Stimulated activated CD4-positive, alpha-beta T cell treated with anti-CD3 and anti-CD28 coated beads, Interleukin-2, amount 100 ng/mL, for 4 hours (primary cell): Measurements from ENCODE around the gene CAPN10.
"Not testable (repeated sequence)": the region's sequence is repeated elsewhere in the genome, so short reads cannot be mapped to it uniquely, and the experiment has no call there.

Source experiments
- DNase-seq: peaks from one replicate; pipeline ENCODE4 v3.0.0-alpha.2; 2020; ENCODE audit warnings: low read depth

The CAPN10 gene, protein sequence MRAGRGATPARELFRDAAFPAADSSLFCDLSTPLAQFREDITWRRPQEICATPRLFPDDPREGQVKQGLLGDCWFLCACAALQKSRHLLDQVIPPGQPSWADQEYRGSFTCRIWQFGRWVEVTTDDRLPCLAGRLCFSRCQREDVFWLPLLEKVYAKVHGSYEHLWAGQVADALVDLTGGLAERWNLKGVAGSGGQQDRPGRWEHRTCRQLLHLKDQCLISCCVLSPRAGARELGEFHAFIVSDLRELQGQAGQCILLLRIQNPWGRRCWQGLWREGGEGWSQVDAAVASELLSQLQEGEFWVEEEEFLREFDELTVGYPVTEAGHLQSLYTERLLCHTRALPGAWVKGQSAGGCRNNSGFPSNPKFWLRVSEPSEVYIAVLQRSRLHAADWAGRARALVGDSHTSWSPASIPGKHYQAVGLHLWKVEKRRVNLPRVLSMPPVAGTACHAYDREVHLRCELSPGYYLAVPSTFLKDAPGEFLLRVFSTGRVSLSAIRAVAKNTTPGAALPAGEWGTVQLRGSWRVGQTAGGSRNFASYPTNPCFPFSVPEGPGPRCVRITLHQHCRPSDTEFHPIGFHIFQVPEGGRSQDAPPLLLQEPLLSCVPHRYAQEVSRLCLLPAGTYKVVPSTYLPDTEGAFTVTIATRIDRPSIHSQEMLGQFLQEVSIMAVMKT

DNA sequence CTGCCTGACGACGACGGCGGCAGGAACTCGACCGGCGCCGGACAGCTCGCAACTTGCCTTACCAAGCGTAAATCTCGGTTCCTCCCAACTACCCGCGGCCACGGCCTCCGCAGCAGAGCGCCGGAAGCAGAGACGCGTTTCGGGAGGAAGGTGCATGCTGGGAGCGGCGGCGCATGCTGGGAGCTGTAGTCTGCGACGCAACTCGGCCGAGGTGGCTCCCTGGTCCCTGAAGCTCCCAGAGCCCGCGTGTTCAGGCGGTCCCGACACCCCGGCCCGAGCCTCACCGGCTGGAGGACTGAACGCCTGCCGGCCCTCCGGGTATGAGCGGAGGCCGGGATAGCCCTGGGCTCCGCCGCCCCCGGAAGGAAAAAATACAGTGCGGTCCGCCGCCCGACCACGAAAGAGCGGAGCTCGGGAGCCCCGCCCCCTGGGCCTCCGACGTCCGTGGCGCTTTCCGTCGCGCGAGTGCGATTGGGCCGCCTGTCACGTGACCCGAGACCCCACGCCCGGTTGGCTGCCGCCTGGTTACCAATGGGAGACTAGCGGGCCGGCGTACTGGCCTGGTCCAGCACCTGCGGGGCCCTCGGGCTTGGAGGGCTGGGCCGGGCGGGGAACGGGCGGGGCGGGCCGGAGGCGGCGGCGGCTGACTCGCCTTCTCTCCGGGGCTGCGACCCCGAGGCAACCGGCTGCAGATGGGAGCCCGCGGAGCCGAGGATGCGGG, at the start of gene CAPN10:
CAPN10 (plus strand) TSS at position 537 of the 721 bp plus-strand sequence; CDS start at position 715, 178 bp downstream.
- DNase-seq: peak; percentile 95

DNA sequence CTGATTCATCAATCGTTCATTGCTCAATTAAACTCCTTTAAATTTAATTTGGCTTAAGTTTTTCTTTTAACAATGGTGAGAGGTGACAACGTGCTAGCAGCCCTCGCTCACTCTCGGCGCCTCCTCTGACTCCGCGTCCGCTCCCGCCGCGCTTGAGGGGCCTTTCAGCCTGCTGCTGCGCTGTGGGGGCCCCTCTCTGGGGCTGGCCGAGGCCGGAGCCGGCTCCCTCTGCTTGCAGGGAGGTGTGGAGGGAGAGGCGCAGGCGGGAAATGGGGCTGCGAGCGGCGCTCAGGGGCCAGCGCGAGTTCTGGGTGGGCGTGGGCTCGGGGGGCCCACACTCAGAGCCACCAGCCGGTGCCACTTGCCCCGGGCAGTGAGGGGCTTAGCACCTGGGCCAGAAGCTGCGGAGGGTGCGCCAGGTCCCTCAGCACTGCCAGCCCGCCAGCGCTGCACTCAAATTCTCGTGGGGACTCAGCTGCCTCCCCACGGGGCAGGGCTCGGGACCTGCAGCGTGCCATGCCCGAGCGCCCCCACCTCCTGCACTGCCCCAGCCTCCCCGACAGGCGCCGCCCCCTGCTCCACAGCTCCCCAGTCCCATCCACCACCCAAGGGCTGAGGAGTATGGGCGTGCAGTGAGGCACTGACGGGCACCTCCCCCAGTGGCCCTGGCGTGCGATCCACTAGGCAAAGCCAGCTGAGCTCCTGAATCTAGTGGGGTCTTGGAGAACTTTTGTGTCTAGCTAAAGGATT, 48.3 kb upstream of the CAPN10 start:
- DNase-seq: no peak

DNA sequence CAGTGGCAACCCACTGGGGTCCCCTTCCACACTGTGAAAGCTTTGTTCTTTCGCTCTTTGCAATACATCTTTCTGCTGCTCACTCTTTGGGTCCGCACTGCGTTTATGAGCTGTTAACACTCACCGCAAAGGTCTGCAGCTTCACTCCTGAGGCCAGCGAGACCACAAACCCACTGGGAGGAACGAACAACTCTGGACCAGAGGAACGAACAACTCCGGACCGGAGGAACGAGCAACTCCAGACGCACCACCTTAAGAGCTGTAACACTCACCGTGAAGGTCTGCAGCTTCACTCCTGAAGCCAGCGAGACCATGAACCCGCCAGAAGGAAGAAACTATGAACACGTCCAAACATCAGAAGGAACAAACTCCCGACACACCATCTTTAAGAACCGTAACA, 47.4 kb upstream of the CAPN10 start:
- DNase-seq: not testable (repeated sequence)

DNA sequence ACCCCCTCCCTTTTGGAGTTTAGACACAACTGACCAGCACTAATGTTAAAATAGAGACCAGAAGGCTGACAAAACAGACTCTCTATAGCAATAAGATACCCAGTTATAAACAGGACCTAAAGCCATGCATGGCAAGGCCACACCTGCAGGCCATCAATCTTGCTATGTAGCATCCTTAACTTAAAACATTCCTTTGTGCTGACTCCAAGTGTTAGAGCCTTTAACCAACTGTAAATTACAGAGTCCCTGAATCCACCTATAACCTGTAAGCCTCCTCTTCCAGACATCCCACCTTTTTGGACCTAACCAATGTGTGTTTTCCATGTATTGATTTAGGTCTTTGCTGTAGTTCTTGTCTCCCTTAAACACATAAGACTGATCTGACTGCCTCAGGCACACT, 46.6 kb upstream of the CAPN10 start:
- DNase-seq: no peak

DNA sequence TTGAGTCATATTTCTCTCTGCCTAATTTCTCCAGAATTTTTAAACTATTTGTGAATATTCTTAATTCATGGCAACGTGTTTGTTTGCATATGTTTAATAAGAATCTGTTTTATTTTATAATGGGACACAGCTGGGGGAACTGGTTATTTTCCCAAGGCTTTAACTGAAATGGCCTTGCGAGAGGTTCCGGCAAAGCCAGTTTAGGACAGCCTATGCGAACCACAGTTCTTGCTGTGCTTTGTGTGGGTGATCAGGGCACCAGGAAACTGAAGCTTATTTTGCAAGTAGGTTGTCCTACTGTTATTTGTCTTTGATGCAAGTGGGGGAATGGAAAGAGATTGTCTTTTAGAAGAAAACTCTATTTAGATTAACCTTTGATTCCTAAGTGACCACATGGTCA, 35.2 kb upstream of the CAPN10 start:
- no peak for DNase-seq

DNA sequence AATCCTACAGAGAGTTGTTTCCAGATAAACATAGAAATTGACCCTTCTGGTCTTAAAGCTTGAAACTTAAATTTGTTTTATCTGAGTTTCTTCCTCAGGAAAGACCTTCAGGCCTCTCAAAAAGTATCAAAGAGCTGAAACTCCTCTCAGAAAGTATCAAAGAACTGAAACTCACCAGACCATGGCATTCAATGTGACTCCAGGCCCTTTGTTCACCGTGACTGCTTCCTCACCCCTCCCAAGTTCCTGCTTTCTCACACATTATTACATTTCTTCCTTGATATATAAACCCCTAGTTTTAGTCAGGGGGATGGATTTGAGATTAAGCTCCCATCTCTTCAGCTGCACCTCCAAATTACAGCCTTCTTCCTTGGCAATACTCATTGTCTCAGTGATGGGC, 34.7 kb upstream of the CAPN10 start:
- DNase-seq: no peak

DNA sequence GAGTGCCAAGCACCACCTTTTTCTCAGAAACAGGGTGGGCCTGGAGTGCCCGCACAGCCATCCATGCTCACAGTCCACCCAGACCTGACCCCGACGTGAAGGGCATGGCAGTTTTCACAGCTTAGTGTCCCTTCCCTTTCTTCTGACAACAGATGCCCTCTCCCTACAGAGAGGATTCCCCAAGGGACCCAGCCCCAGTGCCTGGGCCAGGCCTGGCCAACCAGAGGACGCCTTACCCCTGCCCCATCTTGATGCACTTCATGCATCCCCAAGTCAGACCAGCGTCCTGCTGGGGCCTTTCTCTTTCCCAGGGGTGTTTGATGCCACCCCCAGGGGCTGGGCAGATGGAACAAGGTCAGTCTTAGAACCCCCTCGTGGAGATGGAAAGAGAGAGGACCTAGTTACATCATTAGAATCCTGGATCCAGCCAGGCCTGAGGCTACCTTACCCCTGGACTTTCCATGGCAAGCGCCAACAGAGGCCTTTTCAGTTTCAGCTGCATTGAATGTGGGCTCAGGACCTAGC, 32.5 kb upstream of the CAPN10 start:
- no peak for DNase-seq

DNA sequence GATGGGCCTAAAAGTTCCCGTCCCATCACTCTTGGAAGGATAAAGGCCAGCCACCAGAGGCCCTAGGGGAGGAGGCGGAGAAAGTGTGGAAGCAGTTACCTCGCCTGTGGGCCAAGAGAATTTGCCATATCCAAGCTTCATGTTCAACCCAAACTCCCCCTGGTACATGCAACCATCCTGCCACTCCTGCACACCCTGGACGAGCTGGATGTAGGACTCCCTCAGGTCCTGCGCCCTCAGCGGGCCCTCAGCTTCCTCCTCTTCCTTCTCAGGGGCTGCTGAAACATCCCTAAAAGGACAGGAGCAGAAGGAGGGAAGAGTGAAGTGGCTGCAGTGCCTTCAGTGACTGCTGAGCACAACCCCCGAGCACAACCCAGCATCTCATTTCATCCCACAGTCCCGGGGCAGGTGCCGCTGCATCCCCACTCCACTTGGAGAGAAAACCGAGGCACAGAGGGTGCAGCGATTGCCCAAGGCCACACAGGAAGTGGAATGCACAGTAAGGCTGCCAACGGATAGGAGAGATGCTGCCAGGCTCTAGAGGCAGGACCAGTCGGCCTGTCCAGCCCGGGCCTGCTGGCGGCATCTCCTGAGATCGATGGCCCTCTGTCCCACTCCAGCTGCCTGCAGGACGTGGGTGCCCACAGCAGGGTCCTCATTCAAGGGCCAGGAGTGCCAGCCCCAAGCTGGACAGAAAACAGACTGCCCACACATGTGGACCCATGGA, 31.6 kb upstream of the CAPN10 start:
- DNase-seq: no peak

DNA sequence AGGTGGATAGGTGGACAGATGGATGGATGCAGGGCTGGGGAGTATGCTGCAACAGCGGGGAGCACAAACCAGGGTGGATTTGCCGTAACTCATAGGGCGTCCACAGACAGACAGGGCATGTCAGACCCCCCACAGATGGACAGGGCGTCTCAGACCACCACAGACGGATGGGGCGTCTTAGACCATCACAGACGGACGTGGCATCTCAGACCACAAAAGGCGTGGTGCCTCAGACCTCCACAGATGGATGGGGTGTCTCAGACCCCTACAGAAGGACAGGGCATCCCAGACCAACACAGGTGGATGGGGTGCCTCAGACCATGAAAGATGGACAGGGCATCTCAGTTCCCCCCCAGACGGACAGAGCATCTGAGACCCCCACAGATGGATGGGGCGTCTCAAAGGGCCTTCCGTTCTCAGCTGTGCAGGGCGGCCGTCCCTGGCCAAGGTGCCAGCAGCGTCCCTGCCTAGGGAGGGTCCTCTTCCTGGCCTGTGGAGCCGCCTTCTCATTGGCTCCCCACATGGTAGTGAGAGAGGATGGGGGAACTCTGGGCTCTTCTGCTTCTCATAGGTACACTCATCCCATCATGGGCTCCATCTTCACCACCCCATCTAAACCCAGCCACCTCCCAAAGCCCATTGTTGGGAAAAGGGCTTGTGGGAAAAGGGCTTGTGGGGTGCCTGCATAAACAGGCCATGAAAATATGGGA, 30.8 kb upstream of the CAPN10 start:
- DNase-seq: no peak

DNA sequence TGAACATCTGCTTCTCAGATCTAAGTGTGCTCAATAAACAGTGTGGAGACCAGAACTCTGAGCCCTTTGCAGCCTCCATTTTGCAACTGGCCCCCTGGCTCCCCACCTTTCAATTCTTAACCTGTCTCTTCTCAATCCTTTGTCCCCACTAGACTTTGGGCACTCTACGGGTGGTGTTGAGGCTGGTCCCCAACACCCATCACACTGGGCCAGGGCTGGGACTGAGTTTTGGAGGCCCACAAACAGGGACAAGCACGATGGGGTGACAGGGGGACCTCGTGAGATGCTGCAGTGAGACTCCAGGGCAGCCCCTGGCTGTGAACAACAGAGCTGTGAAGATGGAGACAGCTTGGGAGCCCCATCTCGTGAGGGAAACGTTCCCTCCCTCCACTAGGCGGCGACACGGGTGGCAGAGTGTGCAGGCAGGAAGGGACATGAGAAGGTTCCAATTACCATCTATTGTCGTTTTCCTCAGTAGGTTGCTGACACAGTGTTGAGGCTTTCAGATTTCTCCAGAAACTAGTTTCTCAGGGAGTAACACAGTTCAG, 29.9 kb upstream of the CAPN10 start:
- peak; percentile 59 for DNase-seq

DNA sequence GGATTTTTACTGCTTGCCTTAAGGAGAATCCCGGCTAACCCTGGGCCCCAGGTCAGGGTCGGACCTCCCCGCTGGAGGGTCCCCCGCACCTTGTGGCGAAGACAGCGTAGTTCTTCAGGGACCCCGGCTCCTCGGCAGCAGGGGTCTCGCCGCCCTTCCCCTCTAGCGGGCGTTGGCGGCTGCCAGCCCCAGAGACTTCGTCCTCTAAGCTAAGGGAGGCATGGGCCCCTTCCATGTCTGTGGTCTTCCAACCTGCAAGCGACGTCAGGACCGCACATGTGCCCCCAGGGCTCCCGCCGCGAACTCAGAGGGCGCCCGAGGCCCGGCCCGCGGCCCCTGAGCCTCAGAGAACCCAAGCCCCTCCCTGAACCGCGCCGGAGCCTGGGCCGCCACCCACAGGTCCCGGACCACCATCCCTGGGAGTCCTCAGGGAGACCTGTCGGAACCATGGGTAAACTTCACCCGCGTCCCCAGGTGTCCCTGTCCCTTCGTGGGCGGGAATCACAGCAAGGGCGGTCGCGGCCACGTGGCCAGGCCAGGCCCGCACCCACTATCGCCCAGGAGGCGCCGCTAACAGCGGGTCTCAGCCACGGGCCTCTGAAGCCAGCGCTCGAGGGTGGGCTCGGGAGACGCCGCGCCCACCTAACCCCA, 29.3 kb upstream of the CAPN10 start:
- no peak for DNase-seq

DNA sequence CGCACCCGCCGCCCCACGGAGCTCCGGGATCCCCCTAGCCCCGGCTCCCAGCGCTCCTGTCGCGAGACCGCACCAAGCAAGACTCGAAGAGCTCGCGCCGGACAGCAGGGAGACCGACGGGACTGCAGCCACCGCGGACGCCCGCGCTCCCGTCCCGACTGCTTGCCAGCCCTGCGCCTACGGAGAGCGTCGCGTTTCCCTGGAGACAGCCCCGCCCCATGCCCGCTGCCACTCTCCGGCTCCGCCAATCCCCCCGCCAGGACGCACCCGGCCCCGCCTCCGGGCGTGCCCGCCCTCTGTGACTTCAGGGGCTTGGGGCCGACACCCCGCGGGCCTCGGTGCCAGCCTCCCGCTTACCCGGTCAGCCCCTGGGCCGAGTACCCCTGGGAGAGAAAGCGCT, 28.7 kb upstream of the CAPN10 start, which contains the start of gene ANKMY1:
ANKMY1 (minus strand) TSS at position 181 of the 400 bp plus-strand sequence. CDS start 653 bp downstream, outside the sequence.
- peak; percentile 57 for DNase-seq

DNA sequence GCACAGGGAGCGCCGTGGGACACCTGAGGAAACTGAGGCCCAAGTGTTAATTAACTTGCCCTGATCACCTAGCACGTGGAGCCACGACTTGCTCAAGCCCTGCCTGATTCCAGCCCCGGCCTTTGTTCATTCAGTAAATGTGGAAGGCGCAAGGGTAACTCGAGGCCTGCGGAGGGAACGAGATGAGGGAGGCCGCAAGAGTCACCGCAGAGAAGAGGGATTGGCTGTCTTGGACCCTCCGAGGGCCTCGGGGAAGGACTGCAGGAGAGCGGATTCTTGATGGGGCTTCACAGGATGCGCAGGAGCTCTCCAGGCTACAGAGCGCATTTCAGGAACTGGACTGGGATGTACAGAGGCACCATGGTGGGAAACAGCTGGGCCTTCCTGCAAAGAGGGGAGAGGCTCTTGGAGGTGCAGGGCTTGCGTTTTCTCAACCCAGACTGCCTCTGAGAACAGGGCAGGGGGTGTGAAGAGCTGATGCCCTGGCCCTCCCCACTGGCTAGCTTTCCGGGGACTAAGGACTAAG, 28.2 kb upstream of the CAPN10 start:
- DNase-seq: no peak

DNA sequence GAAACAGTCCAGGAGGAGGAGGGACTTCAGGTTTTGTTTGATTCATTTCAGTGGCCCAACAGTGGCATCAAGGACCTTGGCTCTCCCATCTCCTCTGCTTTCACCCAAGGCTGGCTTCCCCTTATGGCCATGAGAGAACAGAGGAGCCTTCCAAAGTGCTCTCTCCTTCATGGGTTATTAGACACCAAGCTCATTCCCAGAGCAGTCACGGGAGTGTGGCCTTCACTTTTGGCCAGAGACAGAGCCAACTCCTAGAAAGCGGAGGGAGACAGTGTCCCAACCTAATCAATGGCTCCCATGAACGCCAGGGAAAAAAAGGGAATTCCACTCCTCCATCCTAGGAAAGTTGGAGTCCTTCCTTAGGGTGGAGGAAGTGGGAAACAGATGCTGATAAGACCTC, 27.2 kb upstream of the CAPN10 start:
- no peak for DNase-seq

DNA sequence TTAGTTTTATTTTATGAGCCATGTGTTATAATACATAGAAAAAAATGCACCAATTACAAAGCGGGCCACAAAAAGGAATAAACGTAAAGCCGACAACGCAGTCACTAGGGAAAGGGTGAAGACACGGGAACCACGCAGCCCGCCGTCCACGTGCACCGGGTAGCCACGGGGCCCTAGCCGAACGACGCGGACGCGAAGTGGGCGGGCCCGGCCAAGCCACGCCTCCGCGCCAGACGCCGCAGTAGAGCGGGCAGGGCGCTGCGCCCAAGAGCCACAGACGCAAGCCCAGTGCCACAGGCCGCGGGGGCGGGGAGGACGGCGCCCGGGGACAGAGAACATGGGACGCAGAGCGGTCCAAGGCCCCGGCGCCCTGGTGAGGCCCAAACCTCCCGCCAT, 26.5 kb upstream of the CAPN10 start, which contains the start of gene DUSP28:
DUSP28 (plus strand) TSS at position 274 of the 396 bp plus-strand sequence. CDS start 328 bp downstream, outside the sequence.
- DNase-seq: peak; percentile 85

DNA sequence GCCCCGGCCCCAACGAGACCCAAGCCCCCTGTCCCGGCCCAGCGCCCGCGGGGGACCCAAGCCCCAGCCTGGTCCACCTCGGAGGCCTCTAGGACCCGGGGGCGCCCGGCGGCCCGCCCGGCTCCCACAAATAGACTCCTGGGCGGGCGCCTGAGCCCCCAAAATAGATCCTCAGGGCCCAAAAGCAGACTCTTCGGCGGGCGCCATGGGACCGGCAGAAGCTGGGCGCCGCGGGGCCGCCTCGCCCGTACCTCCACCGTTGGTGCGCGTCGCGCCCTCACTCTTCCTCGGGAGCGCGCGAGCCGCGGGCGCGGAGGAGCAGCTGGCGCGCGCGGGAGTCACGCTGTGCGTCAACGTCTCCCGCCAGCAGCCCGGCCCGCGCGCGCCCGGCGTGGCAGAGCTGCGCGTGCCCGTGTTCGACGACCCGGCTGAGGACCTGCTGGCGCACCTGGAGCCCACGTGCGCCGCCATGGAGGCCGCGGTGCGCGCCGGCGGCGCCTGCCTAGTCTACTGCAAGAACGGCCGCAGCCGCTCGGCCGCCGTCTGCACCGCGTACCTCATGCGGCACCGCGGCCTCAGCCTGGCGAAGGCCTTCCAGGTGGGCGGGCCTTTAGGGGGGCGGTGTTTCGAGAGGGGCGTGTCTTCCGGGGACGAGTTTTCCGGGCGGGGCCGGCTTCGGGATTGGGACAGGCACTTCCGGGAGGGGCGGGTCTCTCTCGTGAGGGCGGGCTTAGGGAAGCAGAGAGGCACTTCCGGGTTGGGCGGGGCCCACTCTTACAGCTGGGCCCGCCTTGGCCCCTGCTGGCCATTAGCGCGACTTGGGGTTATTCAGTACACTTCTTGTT, 25.8 kb upstream of the CAPN10 start:
- DNase-seq: peak; percentile 99

DNA sequence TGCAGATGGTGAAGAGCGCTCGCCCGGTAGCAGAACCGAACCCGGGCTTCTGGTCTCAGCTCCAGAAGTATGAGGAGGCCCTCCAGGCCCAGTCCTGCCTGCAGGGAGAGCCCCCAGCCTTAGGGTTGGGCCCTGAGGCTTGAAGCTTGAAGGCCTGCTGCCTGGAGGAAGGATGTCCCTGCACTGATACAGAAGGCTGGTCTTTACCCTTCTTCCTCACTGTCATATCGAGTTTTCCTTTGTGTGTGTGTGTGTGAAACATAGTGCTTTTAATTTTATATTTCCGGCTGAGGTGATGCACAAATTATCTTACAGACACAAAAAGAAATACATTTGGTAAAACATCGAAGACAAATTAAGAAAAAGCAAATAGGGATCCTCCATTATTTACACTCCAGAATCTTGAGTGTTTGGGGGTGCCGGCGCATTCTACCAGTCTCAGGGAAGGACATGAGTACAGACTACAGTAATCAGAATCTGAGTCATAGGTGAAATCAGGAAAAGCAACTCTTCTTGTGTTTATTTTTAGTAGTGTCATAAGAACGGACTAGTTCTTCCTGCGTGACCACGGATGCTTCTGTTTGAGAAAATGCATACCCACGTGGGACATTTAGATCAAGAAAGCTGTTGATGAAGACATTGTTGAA, 25.1 kb upstream of the CAPN10 start:
- DNase-seq: no peak

DNA sequence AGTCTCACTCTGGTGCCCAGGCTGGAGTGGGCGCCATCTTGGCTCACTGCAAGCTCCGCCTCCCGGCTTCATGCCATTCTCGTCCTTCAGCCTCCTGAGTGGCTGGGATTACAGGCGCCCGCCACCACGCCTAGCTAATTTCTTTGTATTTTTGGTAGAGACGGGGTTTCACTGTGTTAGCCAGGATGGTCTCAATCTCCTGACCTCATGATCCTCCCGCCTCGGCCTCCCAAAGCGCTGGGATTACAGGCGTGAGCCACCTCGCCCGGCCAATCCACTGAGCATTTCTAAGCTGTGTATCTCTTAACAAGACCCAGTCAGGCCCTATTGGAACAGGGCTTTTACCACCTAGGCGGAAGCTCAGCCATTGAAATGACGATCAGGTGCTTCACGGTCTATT, 23.3 kb upstream of the CAPN10 start:
- DNase-seq: not testable (repeated sequence)
